Cardiac muscle cell (in vitro differentiated cells and primary cell): ENCODE data around the gene GDA. TPM values are rescaled to one million over a fixed set of nuclear protein-coding genes. Genes with fewer than 3 reads are reported as not detected.
"Not testable (repeated sequence)": the region's sequence is repeated elsewhere in the genome, so short reads cannot be mapped to it uniquely, and the experiment has no call there.

Experiments used
- DNase-seq, 2 donors: peaks; one replicate each; pipeline versions ENCODE4 v3.0.0 to v3.0.0-alpha.2; 2010 to 2017; ENCODE audit warnings: low read depth in 1 of 2, low spot score in 1 of 2
- H3K27ac ChIP-seq: fragments of 200-600 bp; sonication (generic); 2 replicates; pipeline ENCODE4 v1.5.1; 2016
- H3K27me3 ChIP-seq: fragments of 200-600 bp; sonication (generic); 2 replicates; pipeline ENCODE4 v1.6.0; 2016; ENCODE audit warnings: control low read depth
- H3K36me3 ChIP-seq: fragments of 200-600 bp; sonication (generic); 2 replicates; pipeline ENCODE4 v1.5.1; 2016; ENCODE audit warnings: control low read depth
- H3K4me1 ChIP-seq: fragments of 200-600 bp; sonication (generic); 2 replicates; pipeline ENCODE4 v1.8.1; 2017; ENCODE audit warnings: low read depth, mild to moderate bottlenecking, mixed run types
- H3K4me3 ChIP-seq: fragments of 200-600 bp; sonication (generic); 2 replicates; pipeline ENCODE4 v1.5.1; 2016; ENCODE audit warnings: mild to moderate bottlenecking
- H3K9me3 ChIP-seq: fragments of 200-600 bp; sonication (generic); 2 replicates; pipeline ENCODE4 v1.5.1; 2017; ENCODE audit warnings: low read depth, mild to moderate bottlenecking, control low read depth
- polyA plus RNA-seq: library from polyadenylated mRNA; unstranded; fragments of >200 nt; fragmentation: Nextera tagmentation; extraction: Ambion mirVana; gene quantifications from 2 replicates; pipeline ENCODE4 v1.2.1, GENCODE V29; 2016
- total RNA-seq: library from RNA; depleted of rRNA; stranded (reverse); fragments of >200 nt; gene quantifications from 2 replicates; pipeline ENCODE4 v1.2.3, GENCODE V29; 2016
- TF ChIP-seq, protein P1 (sequence below): IDR thresholded peaks from 2 replicates; pipeline ENCODE4 v1.5.1; 2012; ENCODE audit warnings: low read depth, mild to moderate bottlenecking, low read length

Gene GDA
- total and polyA plus RNA-seq, 2 experiments from 2014 or later = 0.18 to 0.59 TPM

DNA sequence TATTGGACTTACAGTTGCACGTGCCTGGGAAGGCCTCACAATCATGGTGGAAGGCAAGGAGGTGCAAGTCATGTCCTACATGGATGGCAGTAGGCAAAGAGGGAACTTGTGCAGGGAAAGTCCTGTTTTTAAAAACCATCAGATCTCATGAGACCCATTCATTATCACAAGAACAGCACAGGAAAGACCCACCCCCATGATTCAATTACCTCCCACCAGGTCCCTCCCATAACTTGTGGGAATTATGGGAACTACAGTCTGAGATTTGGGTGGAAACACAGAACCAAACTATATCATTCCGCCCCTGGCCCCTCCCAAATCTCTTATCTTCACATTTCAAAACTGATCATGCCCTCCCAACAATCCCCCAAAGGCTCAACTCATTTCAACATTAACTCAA, 140.2 kb downstream of the GDA start:
- H3K4me3 ChIP-seq = no peak overlapping the region
- H3K9me3 ChIP-seq = no peaks in the 10 kb centered on the region
- peaks cover 6% of the 10 kb centered on the region for H3K4me1 ChIP-seq
- no peaks in the 10 kb centered on the region for H3K36me3 ChIP-seq
- no peak overlapping the region for H3K27ac ChIP-seq
- TF ChIP-seq, protein P1, sequence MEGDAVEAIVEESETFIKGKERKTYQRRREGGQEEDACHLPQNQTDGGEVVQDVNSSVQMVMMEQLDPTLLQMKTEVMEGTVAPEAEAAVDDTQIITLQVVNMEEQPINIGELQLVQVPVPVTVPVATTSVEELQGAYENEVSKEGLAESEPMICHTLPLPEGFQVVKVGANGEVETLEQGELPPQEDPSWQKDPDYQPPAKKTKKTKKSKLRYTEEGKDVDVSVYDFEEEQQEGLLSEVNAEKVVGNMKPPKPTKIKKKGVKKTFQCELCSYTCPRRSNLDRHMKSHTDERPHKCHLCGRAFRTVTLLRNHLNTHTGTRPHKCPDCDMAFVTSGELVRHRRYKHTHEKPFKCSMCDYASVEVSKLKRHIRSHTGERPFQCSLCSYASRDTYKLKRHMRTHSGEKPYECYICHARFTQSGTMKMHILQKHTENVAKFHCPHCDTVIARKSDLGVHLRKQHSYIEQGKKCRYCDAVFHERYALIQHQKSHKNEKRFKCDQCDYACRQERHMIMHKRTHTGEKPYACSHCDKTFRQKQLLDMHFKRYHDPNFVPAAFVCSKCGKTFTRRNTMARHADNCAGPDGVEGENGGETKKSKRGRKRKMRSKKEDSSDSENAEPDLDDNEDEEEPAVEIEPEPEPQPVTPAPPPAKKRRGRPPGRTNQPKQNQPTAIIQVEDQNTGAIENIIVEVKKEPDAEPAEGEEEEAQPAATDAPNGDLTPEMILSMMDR = no peak
- DNase-seq = no peak
- no peaks in the 10 kb centered on the region for H3K27me3 ChIP-seq

DNA sequence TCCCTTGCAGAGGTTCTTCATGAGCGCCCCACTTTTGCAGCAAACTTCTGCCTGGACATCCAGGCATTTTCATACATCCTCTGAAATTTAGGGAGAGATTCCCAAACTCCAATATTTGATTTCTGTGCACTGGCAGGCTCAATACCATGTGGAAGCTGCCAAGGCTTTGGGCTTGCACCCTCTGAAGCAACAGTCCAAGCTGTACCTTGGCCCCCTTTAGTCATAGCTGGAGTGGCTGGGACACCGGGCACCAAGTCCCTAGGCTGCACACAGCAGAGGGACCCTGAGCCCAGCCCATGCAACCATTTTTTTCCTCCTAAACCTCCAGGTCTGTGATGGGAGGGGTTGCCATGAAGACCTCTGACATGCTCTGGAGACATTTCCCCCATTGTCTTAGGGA, 141.1 kb downstream of the GDA start:
- H3K27ac ChIP-seq = no peak overlapping the region
- H3K27me3 ChIP-seq = no peaks in the 10 kb centered on the region
- TF ChIP-seq, protein P1 = no peak
- peaks cover 6% of the 10 kb centered on the region for H3K4me1 ChIP-seq
- H3K36me3 ChIP-seq = no peaks in the 10 kb centered on the region
- H3K4me3 ChIP-seq = no peak overlapping the region
- DNase-seq = no peak
- no peaks in the 10 kb centered on the region for H3K9me3 ChIP-seq

DNA sequence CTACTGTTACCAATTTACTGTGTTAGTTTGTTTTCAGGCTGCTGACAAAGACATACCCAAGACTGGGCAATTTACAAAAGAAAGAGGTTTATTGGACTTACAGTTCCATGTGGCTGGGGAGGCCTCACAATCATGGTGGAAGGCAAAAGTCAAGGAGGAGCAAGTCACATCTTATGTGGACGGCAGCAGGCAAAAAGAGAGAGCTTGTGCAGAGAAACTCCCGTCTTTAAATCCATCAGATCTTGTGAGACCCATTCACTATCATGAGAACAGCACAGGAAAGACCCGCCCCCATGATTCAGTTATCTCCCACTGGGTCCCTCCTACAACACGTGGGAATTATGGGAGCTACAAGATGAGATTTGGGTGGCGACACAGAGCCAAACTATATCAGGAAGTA, 142.3 kb downstream of the GDA start:
- not testable (repeated sequence) for H3K4me3 ChIP-seq, DNase-seq, H3K36me3 ChIP-seq, H3K27me3 ChIP-seq, H3K4me1 ChIP-seq, H3K27ac ChIP-seq, H3K9me3 ChIP-seq

DNA sequence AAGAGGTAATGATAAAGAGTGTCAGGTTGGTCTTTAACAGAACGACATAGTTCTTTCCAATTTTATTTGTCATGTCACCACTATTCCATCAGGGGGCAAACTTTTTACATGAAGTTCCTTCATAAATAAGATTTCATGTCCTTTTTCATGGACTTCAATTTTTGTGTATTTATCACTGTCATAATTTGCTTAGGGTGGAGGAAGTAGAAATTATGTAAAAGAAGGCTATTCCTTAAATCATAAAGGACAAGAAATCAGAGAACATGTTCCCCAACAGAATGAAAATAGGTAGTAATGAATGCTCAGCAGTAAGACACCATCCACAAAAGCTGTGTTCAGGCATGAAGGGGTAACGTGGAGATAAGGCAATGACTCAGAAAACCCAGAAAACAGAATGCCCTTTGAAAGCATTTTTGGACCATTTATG, 143.0 kb downstream of the GDA start:
- H3K4me1 ChIP-seq = peaks cover 6% of the 10 kb centered on the region
- no peaks in the 10 kb centered on the region for H3K27me3 ChIP-seq
- no peak overlapping the region for H3K4me3 ChIP-seq
- no peaks in the 10 kb centered on the region for H3K36me3 ChIP-seq
- no peak overlapping the region for H3K27ac ChIP-seq
- DNase-seq = peak; percentile 22 to 77
- no peaks in the 10 kb centered on the region for H3K9me3 ChIP-seq
- TF ChIP-seq, protein P1 = peak; percentile 51

DNA sequence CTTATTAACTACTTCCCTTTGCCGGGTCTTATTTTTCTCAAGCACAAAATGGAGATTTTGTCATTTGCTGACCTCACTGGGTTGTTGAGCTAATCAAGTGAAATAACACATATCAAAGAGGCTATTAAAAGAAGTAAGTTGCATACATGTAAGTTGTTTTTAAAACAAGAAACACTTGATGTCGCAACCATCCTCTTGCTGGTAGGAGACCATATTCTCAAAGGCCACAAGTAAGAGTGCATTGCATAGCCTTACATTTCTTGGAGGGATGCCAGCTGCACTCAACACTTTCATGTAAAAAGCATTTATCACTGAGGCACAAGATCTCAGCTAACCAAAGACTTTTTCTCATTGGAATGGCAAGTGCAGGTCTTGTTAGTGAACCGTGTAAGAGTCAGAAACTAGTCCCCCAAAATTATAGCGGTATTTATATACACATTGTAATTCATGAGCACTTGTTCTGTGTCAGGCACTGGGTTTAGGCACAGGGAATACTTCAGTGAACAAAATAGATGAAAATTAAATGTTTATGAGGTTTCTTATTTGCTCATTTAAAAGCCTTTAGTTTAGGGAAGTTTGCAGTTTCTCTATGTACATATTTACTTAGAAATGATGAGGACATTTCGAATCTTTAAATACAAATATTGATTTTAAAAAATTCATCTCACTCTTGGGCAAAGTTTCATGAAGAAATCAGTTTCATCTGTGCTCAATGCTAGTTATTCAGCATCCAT, 143.8 kb downstream of the GDA start:
- Histone ChIP-seq H3K36me3 (no peaks in the 10 kb centered on the region), H3K27me3 (no peaks in the 10 kb centered on the region), H3K4me1 (peaks cover 6% of the 10 kb centered on the region), H3K9me3 (no peaks in the 10 kb centered on the region), H3K27ac (no peak overlapping the region), H3K4me3 (no peak overlapping the region)
- DNase-seq = peak; percentile 92 to 98
- TF ChIP-seq, protein P1 = no peak

DNA sequence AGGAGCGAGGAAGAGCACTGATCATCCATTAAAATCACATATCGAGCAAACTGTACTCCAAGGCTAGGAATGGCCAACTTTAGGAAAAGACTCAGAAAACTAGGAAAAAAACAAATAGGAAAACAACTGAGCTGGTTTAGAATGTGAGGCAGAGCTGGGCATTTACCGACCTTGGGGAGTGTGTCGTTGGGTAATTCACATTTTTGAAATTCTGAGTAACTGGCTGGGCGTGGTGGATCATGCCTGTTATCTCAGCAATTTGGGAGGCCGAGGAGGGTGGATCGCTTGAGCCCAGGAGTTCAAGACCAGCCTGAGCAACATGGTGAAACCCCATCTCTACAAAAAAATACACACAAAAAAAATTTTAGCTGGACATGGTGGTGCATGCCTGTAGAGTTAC, 145.7 kb downstream of the GDA start:
- H3K27ac ChIP-seq = no peak overlapping the region
- peak in 1 of 2 donors; percentile 65 for DNase-seq
- H3K9me3 ChIP-seq = no peaks in the 10 kb centered on the region
- no peak overlapping the region for H3K4me3 ChIP-seq
- peaks cover 6% of the 10 kb centered on the region for H3K4me1 ChIP-seq
- no peaks in the 10 kb centered on the region for H3K36me3 ChIP-seq
- TF ChIP-seq, protein P1 = no peak
- H3K27me3 ChIP-seq = no peaks in the 10 kb centered on the region
